Esophagus squamous epithelium (tissue), 5 donors: ENCODE results near the gene CRELD2. TPM values are rescaled to one million over a fixed set of nuclear protein-coding genes. Genes with fewer than 3 reads are reported as not detected.
A peak's percentile ranks its signal among the peaks of the same experiment; 100 is the strongest.

Source experiments
- DNase-seq: peaks from one replicate; lab custom pipeline; 2025; lab: John Stamatoyannopoulos, UW
- H3K27ac ChIP-seq, 4 donors: fragments of 200-600 bp; sonication (generic); one replicate each; pipeline ENCODE4 v1.5.1; 2016 to 2019; ENCODE audit warnings: mild to moderate bottlenecking in 1 of 4
- H3K27me3 ChIP-seq, 4 donors: fragments of 200-600 bp; sonication (generic); 1 replicate in 3 of 4; 2 replicates in 1 of 4; pipeline versions ENCODE4 v1.5.1 to v1.6.0; 2017 to 2021; ENCODE audit warnings: antibody characterized with exemption in 1 of 4
- H3K36me3 ChIP-seq, 3 donors: fragments of 200-600 bp; sonication (generic); one replicate each; pipeline ENCODE4 v1.5.1; 2016 to 2019
- H3K4me1 ChIP-seq, 3 donors: fragments of 200-600 bp; sonication (generic); one replicate each; pipeline ENCODE4 v1.5.1; 2017 to 2019
- H3K4me3 ChIP-seq, 4 donors: fragments of 200-600 bp; sonication (generic); 1 replicate in 3 of 4; 2 replicates in 1 of 4; pipeline ENCODE4 v1.5.1; 2016 to 2019; ENCODE audit warnings: mild to moderate bottlenecking in 2 of 4, moderate library complexity in 1 of 4
- H3K9me3 ChIP-seq, 3 donors: fragments of 200-600 bp; sonication (generic); one replicate each; pipeline ENCODE4 v1.5.1; 2016 to 2019
- CTCF ChIP-seq, 6 experiments: fragments of 450-650 bp in 4 of 6; fragments of 200-600 bp in 2 of 6; sonication (generic) in 2 of 6; IDR thresholded peaks; one replicate each; pipeline ENCODE4 v1.5.1; 2016 to 2019; ENCODE audit warnings: antibody characterized with exemption in 6 of 6, mild to moderate bottlenecking in 4 of 6, moderate library complexity in 4 of 6
- POLR2A ChIP-seq, 4 donors: fragments of 450-650 bp; IDR thresholded peaks; one replicate each; pipeline ENCODE4 v1.6.1; 2017; ENCODE audit warnings: antibody characterized with exemption in 4 of 4, mild to moderate bottlenecking in 4 of 4, moderate library complexity in 3 of 4
- WGBS, 2 donors: methylation state at CpG; one replicate each; pipeline ENCODE4 v1.1.5; 2018; 5-methylcytosine and 5-hydroxymethylcytosine counted together
- intact Hi-C: fragments of 100-400 bp; cut with DNase I; formaldehyde crosslinking; loops from one replicate; pipeline ENCODE4 v1.15.0; 2022
- total RNA-seq, 4 donors: library from RNA; depleted of rRNA; stranded (reverse); fragments of >200 nt; gene quantifications; one replicate each; pipeline ENCODE4 v1.1.0, GENCODE V29; 2016
- donor health status: DM: yes; HTN: yes; CAD: no.

Gene CRELD2
- total RNA-seq, 4 donors from 2014 or later: 22.7 to 45.7 (median 35.5) TPM

DNA sequence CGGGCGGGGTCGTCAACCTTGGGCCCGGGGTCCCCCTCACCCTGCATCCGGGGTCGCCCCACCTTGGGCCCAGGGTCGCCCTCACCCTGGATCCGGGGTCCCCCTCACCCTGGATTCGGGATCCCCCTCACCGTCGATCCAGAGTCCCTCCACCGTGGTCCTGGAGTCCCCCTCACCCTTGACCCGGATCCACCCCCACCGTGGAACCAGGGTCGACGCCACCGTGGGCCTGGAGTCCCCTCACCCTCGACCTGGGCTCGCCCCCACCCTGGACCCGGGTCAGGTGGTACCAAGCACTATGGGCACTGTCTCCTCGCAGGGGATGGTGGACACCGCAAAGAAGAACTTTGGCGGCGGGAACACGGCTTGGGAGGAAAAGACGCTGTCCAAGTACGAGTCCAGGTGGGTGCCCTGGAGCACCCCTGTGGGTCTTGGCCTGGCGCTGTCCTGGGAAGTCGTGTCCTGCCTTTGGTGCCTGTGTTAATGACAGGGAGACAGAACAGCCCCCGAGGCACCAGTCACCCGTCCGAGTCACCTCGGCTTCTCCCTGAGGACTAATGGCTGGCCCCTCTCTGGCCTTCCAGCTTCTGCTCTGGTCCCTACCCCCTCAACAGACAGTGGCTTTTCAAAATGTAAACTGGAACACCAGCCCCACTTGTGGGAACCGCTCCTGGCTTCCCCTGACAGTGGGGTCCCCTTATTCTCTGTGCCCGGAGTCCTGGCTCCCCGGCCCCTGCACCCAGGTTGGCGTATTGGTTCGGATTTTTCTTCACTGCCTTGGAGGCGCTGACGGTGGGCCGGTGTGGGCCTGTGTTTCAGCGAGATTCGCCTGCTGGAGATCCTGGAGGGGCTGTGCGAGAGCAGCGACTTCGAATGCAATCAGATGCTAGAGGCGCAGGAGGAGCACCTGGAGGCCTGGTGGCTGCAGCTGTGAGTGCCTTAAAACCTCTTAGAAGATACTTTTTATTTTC is 762 bp downstream of the CRELD2 start:
- DNase-seq: no peak
- H3K4me1 ChIP-seq: peaks cover 11 to 38% (median 19%) of the 10 kb centered on the region in 3 donors
- peak overlapping the region; percentile 81 to 93 (median 84) for H3K4me3 ChIP-seq
- no peaks in the 10 kb centered on the region for H3K9me3 ChIP-seq
- WGBS, 2 donors: 64 to 74% methylated on average over 20 to 27 of the region's 47 CpGs
- intact Hi-C loops: no loop called here
- H3K36me3 ChIP-seq: peaks cover 0 to 41% (median 0%) of the 10 kb centered on the region in 3 donors
- H3K27me3 ChIP-seq: no peaks in the 10 kb centered on the region
- TF ChIP-seq POLR2A (IDR thresholded peaks at IDR 0.05) (no peak), CTCF (IDR thresholded peaks at IDR 0.05) (no peak)
- H3K27ac ChIP-seq: peak overlapping the region; percentile 71 to 96 (median 96)

GRCh38 chr22:49920859-49921258 is 2.4 kb downstream of the CRELD2 start:
- Histone ChIP-seq H3K4me3 (no peak overlapping the region), H3K27me3 (no peaks in the 10 kb centered on the region), H3K9me3 (no peaks in the 10 kb centered on the region), H3K4me1 (peaks cover 11 to 38% (median 19%) of the 10 kb centered on the region in 3 donors), H3K36me3 (peaks cover 0 to 45% (median 0%) of the 10 kb centered on the region in 3 donors), H3K27ac (no peak overlapping the region)
- TF ChIP-seq CTCF (IDR thresholded peaks at IDR 0.05) (no peak), POLR2A (IDR thresholded peaks at IDR 0.05) (no peak)
- intact Hi-C loops: loop anchor here (10.0 kb wide), 2 partner anchors 156 to 294 kb away; no protein-coding TSS in a partner anchor
- WGBS, 2 donors: 96 to 98% methylated on average over 8 to 17 of the region's 18 CpGs
- DNase-seq: no peak

DNA sequence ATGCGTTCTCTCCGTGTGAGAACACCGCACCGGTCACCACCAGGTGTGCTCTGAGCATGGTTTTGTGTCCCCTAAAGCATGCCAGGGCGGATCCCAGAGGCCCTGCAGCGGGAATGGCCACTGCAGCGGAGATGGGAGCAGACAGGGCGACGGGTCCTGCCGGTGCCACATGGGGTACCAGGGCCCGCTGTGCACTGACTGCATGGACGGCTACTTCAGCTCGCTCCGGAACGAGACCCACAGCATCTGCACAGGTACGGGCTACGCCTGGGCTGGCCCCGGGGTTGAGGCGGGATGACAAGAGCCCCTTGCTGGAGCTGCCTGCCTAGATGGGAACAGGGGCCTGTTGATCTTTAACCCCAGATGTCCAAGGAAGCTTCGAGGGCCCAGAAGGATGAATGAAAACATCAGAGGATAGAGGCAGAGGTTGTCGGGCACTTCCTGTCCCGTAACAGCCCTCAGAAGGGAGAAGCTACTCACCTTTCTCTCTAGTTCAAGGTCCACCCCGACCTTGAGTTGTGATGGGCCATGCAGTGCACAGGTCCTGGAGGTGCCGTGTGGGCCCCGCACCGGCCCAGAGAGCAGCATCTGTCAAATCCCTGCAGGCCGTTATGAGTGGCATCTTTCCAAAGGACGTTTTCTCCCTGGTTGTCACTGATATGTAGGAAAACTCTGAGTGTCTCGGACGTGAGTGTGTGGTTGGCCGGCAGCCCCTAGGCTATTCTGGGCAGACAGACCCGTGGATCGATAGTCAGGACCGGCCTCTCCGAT is 3.3 kb downstream of the CRELD2 start:
- no peak for DNase-seq
- intact Hi-C loops: loop anchor here (10.0 kb wide), 2 partner anchors 157 to 293 kb away; no protein-coding TSS in a partner anchor
- Histone ChIP-seq H3K27me3 (no peaks in the 10 kb centered on the region), H3K4me1 (peaks cover 11 to 33% (median 19%) of the 10 kb centered on the region in 3 donors), H3K36me3 (peaks cover 0 to 50% (median 0%) of the 10 kb centered on the region in 3 donors), H3K4me3 (no peak overlapping the region), H3K27ac (no peak overlapping the region), H3K9me3 (no peaks in the 10 kb centered on the region)
- 94 to 95% methylated on average over 15 to 27 of the region's 35 CpGs for WGBS, 2 donors
- no peak for TF ChIP-seq POLR2A (IDR thresholded peaks at IDR 0.05)
- TF ChIP-seq CTCF (IDR thresholded peaks at IDR 0.05): no peak

GRCh38 chr22:49922484-49922883 is 4.0 kb downstream of the CRELD2 start:
- intact Hi-C loops: loop anchor here (10.0 kb wide), 2 partner anchors 158 to 292 kb away; no protein-coding TSS in a partner anchor
- no peak for DNase-seq
- TF ChIP-seq POLR2A (IDR thresholded peaks at IDR 0.05) (no peak), CTCF (IDR thresholded peaks at IDR 0.05) (no peak)

More at GRCh38 chr22:49922484-49922883, 4.0 kb downstream of the CRELD2 start:
- whole genome bisulfite sequencing, 2 donors: 60 to 80% methylated on average over 1 of the region's 22 CpGs
- Histone ChIP-seq H3K9me3 (no peaks in the 10 kb centered on the region), H3K27ac (no peak overlapping the region), H3K27me3 (no peaks in the 10 kb centered on the region), H3K4me3 (no peak overlapping the region), H3K36me3 (peaks cover 0 to 51% (median 0%) of the 10 kb centered on the region in 3 donors), H3K4me1 (peaks cover 11 to 26% (median 11%) of the 10 kb centered on the region in 3 donors)
